Muscle layer of duodenum (tissue), 2 donors: ENCODE measurements around the gene LILRA6.

Experiments used
- H3K27ac ChIP-seq: one replicate; pipeline ENCODE4 v1.7.0; 2013; ENCODE audit warnings: mild to moderate bottlenecking, low read length
- H3K27me3 ChIP-seq: one replicate; pipeline ENCODE4 v1.7.0; 2013; ENCODE audit warnings: low read depth, mild to moderate bottlenecking, control low read depth, low read length
- H3K36me3 ChIP-seq, 2 donors: one replicate each; pipeline ENCODE4 v1.7.0; 2013; ENCODE audit warnings: low read length in 2 of 2, control low read depth in 1 of 2, mild to moderate bottlenecking in 1 of 2; ENCODE audit not compliant: insufficient read depth in 2 of 2, control insufficient read depth in 1 of 2
- H3K4me1 ChIP-seq, 2 donors: one replicate each; pipeline ENCODE4 v1.7.0; 2013; ENCODE audit warnings: low read length in 2 of 2, mild to moderate bottlenecking in 2 of 2, control low read depth in 1 of 2, moderate library complexity in 1 of 2; ENCODE audit not compliant: insufficient read depth in 2 of 2, control insufficient read depth in 1 of 2
- H3K4me3 ChIP-seq, 2 donors: one replicate each; pipeline ENCODE4 v1.7.0; 2013; ENCODE audit warnings: low read length in 2 of 2, low read depth in 1 of 2, mild to moderate bottlenecking in 1 of 2
- H3K9me3 ChIP-seq, 2 donors: one replicate each; pipeline ENCODE4 v1.7.0; 2013; ENCODE audit warnings: low read length in 2 of 2, control low read depth in 1 of 2, mild to moderate bottlenecking in 1 of 2; ENCODE audit not compliant: control insufficient read depth in 1 of 2
- donor health status: healthy.

LILRA6 gene

DNA sequence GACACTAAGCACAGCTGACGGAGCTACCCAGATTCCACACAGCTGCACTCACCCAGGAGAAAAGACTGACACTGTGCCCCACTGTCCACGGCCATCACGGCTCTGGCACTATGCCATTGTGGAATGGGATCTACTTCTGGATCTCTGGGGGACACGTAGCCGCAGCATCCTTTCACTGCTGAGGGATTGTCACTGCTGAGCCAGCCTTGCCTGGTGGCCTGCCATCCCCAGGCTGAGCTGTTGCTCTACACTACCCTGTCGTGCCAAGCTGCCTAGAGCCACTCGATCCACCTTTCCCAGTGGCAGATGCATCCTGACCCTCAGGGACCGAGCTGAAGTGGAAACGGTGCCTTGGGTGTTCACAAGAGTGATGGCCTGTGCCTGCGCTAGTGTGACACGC, 19.5 kb upstream of the LILRA6 start:
- H3K4me1 ChIP-seq = no peaks in the 10 kb centered on the region
- no peaks in the 10 kb centered on the region for H3K9me3 ChIP-seq
- no peaks in the 10 kb centered on the region for H3K36me3 ChIP-seq
- H3K27ac ChIP-seq = no peak overlapping the region
- no peaks in the 10 kb centered on the region for H3K27me3 ChIP-seq
- H3K4me3 ChIP-seq = no peak overlapping the region

GRCh38 chr19:54257116-54257480, 14.5 kb upstream of the LILRA6 start, which contains the start of gene LILRB5:
Gene LILRB5, minus strand, starts transcription at chr19:54257273. Its CDS starts 80 bp downstream, at chr19:54257193.
- no peaks in the 10 kb centered on the region for H3K9me3 ChIP-seq
- H3K27ac ChIP-seq = no peak within 1 kb of the TSS
- H3K4me3 ChIP-seq = no peak within 1 kb of the TSS
- no peaks in the 10 kb centered on the region for H3K36me3 ChIP-seq
- no peaks in the 10 kb centered on the region for H3K4me1 ChIP-seq
- H3K27me3 ChIP-seq = no peaks in the 10 kb centered on the region

GRCh38 chr19:54256250-54257115, 13.9 kb upstream of the LILRA6 start:
- no peak overlapping the region for H3K27ac ChIP-seq
- H3K4me3 ChIP-seq = no peak overlapping the region
- H3K4me1 ChIP-seq = no peaks in the 10 kb centered on the region
- no peaks in the 10 kb centered on the region for H3K36me3 ChIP-seq
- no peaks in the 10 kb centered on the region for H3K9me3 ChIP-seq
- no peaks in the 10 kb centered on the region for H3K27me3 ChIP-seq

- no peaks in the 10 kb centered on the region for H3K9me3 ChIP-seq
- H3K36me3 ChIP-seq = no peaks in the 10 kb centered on the region
- H3K27ac ChIP-seq = no peak overlapping the region
- H3K4me1 ChIP-seq = no peaks in the 10 kb centered on the region
- no peak overlapping the region for H3K4me3 ChIP-seq
- no peaks in the 10 kb centered on the region for H3K27me3 ChIP-seq
Observed at GRCh38 chr19:54255105-54255775, 12.7 kb upstream of the LILRA6 start.

DNA sequence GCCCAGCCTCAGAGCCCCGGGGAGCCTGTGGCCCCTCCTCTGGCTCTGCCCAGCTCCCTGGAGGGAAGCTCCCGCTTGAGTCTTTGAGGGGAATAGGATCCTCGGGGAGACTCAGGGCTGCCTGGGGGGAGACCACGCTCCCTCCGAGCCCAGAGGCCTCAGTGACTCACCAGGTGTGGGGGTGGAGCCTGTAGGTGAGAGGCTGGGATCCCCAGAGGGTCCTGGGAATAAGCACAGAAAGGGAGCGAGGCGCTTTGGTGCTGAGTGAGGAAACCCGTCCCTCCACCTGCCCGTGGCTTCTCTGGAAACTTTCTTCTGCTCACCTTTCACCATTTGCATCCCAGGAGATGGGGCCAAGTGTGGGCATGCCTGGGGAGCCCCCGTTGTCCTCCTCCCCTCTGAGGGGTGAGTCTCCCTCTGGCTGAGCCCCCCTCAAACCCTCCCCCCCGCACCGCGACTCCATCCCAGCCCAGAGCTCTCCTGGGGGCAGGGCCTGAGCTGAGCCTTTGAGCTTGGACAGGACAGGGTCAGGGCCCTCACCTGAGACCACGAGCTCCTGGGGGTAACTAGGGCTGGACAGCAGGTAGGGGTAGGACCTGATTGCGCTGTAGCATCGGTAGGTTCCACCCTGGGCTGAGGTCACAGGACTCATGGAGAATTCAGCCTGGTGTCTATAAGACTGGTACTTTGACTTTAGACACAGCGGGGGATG, 11.8 kb upstream of the LILRA6 start:
- Histone ChIP-seq H3K4me3 (no peak overlapping the region), H3K9me3 (no peaks in the 10 kb centered on the region), H3K36me3 (no peaks in the 10 kb centered on the region), H3K4me1 (no peaks in the 10 kb centered on the region), H3K27me3 (no peaks in the 10 kb centered on the region), H3K27ac (no peak overlapping the region)

DNA sequence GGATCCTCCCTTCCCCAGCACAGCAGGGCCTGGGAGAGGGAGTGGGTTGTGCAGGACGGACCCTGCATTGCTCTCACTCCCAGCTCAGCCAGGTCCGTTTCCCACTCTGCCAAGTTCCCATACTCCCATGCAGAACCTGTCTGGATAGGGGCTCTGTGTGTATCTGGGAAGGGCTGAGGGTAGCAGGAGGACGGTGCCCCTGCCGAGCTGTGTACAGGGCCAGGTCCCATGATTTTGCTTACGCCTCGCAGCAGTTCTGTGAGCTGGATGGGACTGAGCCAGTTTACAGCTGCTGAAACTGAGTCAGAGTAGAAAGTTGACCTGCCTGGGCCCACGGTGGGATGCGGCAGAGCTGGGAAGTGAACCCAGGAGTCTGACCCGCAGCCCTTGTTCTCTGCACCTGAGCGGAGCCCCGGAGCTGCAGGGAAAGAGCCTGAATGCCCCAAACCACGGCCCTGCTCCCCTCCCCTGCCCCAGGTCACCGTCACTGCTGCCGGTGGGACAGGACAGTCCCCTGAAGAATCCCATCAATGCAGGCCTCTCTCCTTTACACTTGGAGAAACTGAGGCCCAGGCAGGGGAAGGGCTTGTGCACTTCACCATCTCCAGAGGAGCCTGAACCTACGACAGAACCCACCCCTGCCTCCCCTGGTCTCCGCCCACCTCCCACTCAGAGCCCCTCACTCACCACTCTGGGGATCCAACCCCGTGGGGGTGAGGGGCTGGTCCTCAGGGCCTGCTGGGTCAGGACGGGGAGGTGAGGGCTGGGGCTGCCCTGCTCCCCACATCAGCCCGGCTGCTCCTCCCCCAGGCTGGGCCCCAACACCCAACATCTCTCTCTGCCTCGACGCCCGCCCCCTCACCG, 11.0 kb upstream of the LILRA6 start:
- Histone ChIP-seq H3K4me1 (no peaks in the 10 kb centered on the region), H3K36me3 (no peaks in the 10 kb centered on the region), H3K27ac (no peak overlapping the region), H3K27me3 (no peaks in the 10 kb centered on the region), H3K9me3 (no peaks in the 10 kb centered on the region), H3K4me3 (no peak overlapping the region)

- H3K4me3 ChIP-seq = no peak overlapping the region
- no peaks in the 10 kb centered on the region for H3K36me3 ChIP-seq
- H3K27me3 ChIP-seq = no peaks in the 10 kb centered on the region
- no peaks in the 10 kb centered on the region for H3K4me1 ChIP-seq
- H3K9me3 ChIP-seq = no peaks in the 10 kb centered on the region
- H3K27ac ChIP-seq = no peak overlapping the region
Observed at GRCh38 chr19:54252845-54253244, 10.3 kb upstream of the LILRA6 start.

DNA sequence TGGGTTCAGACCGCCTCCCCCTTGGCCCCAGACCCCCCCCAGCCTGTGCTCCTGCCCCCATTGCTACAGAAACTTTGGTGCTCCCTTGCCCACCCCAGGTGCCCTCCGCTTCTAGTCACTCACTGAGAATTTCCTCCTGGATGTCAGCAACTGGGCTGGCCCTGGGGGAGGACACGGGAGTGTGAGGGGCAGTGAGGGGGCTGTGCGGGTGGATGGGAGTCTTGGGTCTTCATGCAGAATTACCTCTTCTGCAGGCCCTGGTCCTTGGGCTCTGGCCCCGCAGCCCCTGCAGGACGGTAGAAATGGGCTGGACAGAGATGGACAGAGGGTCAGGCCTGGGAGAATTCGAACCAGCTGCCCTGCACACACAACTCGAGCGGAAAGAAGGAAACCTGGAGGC, 9.7 kb upstream of the LILRA6 start:
- Histone ChIP-seq H3K27ac (no peak overlapping the region), H3K27me3 (no peaks in the 10 kb centered on the region), H3K4me3 (no peak overlapping the region), H3K9me3 (no peaks in the 10 kb centered on the region), H3K4me1 (no peaks in the 10 kb centered on the region), H3K36me3 (no peaks in the 10 kb centered on the region)

GRCh38 chr19:54248016-54248601, 5.5 kb upstream of the LILRA6 start:
- no peak overlapping the region for H3K4me3 ChIP-seq
- H3K4me1 ChIP-seq = no peaks in the 10 kb centered on the region
- no peaks in the 10 kb centered on the region for H3K27me3 ChIP-seq
- H3K9me3 ChIP-seq = no peaks in the 10 kb centered on the region
- H3K36me3 ChIP-seq = no peaks in the 10 kb centered on the region
- no peak overlapping the region for H3K27ac ChIP-seq

- Histone ChIP-seq H3K36me3 (no peaks in the 10 kb centered on the region), H3K27ac (no peak overlapping the region), H3K9me3 (no peaks in the 10 kb centered on the region), H3K27me3 (no peaks in the 10 kb centered on the region), H3K4me3 (no peak overlapping the region), H3K4me1 (no peaks in the 10 kb centered on the region)
Observed at GRCh38 chr19:54247106-54247930, 4.7 kb upstream of the LILRA6 start.
